Stimulated activated CD4-positive, alpha-beta T cell treated with anti-CD3 and anti-CD28 coated beads, Interleukin-12 subunit alpha, Interleukin-12 subunit beta, amount 100 ng/mL, for 24 hours (primary cell): ENCODE results near the gene GPR37L1.

Experiments
- DNase-seq, 2 experiments: peaks; one replicate each; pipeline ENCODE4 v3.0.0-alpha.2; 2020; ENCODE audit warnings: low read depth in 2 of 2

GPR37L1 gene, protein sequence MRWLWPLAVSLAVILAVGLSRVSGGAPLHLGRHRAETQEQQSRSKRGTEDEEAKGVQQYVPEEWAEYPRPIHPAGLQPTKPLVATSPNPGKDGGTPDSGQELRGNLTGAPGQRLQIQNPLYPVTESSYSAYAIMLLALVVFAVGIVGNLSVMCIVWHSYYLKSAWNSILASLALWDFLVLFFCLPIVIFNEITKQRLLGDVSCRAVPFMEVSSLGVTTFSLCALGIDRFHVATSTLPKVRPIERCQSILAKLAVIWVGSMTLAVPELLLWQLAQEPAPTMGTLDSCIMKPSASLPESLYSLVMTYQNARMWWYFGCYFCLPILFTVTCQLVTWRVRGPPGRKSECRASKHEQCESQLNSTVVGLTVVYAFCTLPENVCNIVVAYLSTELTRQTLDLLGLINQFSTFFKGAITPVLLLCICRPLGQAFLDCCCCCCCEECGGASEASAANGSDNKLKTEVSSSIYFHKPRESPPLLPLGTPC

DNA sequence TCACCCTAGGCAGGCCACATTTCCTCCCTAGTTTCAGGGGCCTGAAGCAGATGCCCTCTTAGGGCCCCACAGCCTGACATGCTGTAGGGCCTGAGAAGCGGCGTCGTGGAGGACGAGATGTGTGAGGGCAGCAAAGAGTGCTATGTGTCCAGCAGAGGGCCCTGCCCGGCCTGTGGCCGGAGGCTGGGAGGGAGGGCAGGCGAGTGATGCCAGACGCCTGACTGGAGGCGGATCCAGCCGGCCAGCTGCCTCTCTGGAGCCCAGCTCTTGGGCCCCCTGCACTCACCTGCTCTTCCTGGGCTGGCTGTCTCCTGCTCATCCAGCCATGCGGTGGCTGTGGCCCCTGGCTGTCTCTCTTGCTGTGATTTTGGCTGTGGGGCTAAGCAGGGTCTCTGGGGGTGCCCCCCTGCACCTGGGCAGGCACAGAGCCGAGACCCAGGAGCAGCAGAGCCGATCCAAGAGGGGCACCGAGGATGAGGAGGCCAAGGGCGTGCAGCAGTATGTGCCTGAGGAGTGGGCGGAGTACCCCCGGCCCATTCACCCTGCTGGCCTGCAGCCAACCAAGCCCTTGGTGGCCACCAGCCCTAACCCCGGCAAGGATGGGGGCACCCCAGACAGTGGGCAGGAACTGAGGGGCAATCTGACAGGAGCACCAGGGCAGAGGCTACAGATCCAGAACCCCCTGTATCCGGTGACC lies at the start of gene GPR37L1:
TSS of gene GPR37L1 (plus strand) at position 279 of the 697 bp plus-strand sequence. CDS start at position 326, 47 bp downstream.
- DNase-seq: no peak

DNA sequence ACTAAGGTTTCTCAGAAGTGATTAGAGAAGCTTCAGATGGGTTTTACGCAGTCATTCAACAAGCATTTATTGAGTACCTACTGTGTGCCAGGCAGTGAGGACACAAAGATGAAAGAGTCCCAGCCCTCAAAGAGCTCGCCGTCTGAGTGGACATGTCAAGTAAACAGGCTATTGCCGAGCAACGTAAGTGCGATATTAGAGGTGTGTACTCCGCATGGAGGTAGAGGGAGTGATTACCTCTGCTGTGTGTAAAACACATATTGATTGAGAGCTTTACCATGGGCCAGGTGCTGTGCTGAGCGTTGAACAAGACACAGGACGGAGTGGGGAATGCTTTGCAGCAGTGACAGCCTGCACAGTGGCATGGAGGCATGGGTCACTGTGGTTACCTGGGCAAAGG lies 49.5 kb upstream of the GPR37L1 start:
- no peak for DNase-seq

DNA sequence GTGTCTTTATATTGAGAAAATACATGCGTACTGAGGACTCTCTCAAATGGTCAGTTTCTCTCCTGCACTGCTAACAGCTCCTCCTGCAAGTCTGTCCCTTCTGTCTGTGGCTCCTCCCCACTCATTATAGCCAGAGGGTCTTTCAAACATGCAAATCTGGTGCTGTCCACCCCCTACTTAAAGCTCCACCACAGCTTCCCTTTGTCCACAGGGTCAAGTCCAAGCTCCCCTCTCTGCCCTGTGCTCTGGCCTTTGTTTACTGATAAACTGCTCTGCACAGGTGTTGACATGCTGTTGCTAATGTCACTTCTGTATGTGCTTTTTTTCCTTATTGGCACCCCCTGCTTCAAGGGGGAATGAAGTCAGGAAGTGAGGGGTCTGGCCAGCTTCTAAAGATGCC lies 47.7 kb upstream of the GPR37L1 start:
- no peak for DNase-seq

DNA sequence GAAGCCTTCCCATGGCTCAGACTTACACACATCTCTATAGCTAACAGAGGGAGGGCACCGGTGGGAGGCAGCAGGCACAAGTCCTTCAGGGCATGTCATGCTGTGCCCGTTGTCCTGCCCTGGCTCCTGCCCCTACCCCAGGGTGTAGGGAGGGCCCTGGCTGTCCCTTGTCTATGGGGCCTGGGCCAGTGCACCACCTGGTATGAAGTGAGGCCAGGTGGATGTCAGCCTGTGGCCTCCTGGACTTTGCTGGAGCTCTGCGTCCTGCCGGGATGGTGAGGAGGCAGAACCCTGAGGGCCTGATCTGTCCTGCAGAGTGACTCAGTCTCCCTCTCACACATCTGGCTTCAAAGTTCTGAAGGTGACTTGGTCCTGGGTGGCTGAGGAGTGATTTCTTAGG lies 47.3 kb upstream of the GPR37L1 start:
- no peak for DNase-seq

DNA sequence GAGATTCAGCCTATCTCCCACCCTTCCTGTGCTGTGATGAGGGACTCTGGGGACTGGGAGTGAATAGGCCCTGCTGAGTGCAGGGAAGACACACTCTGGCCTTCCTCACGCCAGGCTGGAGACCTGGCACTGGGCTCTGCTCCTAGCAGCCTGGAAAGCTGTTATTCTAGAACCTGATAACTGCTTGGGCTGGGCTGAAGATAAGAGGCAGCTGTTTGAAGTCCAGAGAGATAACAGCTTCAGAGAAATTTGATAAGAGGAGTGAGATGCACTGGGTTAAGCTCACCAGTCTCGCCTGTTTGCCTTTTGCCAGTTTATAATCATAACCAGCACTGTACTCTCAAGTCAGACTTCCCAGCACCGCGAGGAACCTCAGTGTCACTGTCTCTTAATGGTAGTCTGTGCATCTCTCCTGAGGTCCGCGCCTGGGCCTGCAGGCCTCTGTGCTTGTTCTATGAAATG lies 46.6 kb upstream of the GPR37L1 start:
- no peak for DNase-seq

DNA sequence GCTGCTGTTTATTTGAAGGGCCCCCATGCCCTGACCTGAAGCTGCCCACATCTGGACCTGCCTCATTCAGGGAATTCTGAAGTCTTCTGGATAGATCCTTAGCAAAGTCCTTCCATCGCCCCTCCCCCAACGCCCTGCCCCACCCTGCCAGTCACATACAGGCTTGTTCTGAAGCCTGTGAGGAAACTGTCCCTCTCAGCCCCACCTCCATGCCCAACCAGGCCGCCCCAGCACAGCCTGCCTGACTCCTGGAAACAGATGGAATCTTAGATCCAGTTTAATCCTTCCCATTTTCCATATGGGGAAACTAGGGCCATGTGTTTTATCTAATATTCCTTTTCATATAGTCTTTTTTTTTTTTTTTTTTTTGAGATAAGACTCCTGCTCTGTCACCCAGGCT lies 44.5 kb upstream of the GPR37L1 start:
- no peak for DNase-seq

DNA sequence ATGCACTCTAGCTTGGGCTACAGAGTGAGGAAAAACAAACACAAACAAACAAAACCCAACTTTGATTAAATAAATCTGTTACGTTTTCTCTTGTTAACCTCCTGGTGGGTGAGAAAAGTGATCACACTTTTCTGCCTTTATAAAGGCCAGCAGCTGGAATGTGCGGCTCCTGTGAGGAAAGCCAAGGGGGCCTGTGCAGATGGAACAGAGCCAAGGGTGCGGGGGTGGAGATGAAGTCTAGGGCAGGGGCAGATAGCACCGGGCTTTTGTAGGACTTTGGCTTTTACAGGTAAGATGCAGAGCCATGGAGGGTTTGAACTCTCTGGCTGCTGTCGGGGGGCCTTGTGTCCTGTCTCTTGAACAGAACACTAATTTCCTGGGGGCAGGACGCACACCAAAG lies 40.7 kb upstream of the GPR37L1 start:
- DNase-seq: no peak

DNA sequence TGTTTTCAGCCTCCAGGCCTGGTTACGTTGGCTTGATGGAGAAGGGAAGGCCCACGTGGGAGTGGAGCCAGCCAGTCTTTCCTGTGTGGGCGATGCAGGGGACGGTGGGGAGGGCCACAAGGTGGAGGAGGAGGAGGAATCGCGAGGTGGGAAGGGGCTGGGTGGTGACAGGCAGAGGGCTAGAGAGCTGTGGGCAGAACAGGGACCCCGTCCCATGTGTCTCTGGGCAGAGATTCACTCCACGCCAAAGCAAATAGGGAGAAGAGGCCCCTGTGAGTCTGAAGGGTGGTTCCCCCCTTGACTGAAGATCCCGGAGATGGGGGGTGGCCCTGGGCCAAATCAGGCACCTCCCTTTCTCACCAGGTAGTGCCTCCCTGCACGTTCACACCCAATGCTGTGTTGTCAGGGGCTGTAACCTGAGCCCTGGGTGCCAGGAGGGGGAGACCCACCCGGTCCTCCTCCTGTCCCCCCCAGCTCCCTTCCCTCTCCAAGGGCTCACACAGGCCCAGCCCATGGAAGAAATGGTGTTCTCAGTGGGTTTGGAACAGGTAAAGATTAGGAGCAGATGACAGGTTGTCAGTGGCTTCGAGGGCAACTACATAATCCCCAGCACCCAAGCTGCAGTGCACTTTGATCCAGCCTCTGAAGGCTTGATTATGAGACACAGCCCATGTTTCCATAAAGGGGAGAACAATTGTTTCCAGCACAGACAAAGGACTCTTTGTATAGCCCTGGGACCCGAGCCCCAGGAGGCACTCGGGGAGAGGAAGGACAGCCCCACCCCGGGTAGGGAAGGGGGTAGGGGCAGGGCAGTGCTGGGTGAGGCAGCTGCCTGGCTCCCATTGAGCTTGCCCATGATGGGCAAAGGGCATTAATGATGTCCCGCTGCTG lies 37.7 kb upstream of the GPR37L1 start:
- DNase-seq: no peak

DNA sequence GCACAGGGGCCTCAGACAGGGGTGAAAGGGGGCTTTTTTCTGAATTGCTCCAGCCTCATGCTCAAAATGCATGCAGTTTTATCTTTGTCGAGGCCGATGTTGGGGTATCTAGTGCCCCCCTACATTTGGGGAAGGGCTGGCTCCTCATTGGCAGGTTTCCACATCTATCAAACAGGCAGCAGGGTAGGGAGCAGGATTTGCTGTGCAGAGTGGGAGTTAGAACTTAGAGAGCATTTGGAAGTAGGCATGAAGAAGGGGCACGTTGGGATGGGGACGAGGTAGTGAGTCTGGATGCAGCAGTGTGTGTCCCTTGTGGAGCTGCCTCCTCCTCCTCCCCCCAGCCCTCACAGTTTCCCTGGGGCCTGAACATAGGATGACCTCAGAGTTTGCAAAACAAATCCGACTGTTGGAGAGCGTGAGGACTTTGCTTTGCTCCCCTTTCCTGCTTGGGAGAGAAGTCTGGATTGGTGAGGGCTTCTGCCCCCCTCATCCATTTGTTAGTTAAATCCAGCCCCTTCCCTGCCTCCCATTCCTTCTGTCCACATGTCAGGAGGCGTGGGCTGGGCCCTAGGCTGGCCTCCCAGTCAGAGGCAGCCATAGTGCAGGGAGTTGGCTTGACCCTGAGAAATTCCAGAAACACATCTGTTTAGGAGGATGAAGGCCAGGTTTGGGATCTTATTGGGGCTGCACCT lies 36.9 kb upstream of the GPR37L1 start:
- DNase-seq: no peak

DNA sequence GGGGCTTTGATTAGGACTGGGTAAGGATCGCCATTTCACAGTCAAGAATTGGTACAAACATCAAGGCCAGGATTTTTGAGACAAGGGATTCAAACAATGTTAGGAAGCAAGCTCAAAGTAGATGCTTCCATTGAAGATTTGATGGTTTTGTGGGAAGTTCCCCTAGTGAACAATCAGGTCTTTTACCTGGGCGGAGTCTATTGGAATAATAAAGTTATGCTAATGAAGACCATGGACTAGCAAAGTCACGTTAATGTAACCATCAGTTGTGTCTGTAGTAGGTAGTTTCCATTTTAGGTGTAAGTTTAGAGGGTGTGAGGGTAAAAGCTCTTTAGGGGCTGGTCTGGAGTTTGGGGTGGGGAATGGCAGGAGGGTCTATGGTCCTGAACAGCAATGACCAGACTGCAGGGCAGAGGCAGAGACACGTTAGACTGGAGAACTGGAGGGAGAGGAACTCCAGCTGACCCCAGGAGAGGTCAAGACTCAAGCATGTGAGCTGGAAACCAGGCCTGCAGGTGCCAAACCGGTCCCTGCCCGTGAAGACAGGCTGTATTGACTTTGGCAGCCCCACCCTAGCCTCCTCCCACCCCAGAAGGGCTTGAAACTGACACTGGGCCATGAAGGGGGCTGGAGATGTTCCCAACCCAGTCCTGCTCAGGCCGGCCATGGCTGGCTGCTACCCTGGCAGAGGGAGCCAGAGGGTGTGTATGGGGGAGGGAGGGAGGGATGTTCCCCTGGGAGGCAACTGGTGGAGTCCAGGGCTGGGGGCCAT lies 36.0 kb upstream of the GPR37L1 start:
- no peak for DNase-seq

DNA sequence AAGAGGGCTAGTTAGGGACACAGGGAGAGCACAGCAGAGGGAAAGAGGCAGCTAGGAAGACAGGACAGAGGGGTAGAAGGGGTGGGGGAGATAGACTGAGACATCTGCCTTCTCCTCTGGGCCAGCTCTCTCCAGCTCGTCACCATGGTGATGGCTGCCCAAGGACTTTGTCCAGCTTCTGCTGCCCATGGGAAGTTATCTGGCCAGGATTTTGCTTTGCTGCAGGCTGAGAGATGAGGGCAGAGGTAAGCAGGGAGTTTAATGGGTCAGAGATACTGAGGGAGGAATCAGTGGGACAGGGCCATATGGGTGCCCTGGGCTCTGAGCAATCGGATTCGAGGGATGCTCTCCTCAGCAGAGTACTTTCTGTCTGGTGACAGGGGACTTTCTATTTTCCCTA lies 34.5 kb upstream of the GPR37L1 start:
- no peak for DNase-seq

DNA sequence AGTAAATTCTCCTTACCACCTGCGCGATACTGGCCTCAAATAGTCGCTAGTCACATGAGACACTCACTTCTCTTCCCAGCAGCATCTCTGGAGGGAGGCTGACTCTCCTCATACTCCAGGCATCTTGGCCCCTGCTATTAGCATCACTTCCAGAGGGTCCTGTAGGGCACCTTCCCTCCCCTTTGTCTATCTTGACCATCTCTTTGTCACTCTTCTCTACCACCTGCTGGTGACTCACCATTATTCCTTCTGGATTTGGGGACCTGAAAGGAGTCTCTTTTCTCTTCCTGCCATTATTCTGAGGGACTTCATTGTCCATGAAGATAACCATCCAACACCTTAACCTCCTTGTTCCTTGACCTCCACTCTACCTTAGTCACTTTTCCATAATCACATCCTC lies 31.7 kb upstream of the GPR37L1 start:
- DNase-seq: no peak

DNA sequence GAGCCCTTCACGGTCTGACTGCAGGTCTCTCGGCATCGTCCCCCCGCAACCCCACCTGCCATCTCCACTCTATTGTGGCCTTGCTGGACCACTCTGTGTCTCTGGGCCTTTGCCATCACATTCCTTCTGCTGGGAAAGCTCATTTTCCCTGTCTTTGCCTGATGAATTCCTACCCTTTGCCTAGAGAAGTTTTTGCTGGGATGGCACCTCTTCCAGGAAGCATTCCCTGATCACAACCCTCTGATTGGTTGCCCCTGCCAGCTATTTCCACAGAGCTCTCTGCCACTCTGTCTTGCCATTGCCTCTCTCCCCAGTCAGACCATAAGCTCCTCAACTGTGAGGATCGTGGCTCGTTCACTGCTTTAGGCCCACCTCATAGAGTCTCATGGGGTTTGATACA lies 28.9 kb upstream of the GPR37L1 start:
- DNase-seq: no peak

DNA sequence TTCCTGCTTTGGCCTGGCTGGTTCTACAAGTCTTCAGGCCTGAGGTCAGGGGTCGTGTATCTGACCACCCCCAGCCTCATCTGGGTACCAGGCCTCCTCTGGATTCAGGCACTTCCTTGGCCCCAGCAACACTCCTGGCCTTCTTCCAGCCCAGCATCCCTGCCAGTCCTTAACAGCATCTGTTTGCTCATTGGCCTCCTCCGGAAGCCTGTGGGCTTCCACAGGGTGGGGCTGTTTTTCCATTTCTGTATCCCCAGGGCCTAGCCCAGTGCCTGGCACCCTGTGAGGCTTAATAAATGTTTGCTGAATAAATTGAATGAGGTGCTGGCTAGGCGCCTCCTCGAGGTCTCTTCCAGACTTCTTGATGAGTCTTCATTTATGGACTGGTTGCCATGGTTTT lies 21.5 kb upstream of the GPR37L1 start:
- DNase-seq: no peak

DNA sequence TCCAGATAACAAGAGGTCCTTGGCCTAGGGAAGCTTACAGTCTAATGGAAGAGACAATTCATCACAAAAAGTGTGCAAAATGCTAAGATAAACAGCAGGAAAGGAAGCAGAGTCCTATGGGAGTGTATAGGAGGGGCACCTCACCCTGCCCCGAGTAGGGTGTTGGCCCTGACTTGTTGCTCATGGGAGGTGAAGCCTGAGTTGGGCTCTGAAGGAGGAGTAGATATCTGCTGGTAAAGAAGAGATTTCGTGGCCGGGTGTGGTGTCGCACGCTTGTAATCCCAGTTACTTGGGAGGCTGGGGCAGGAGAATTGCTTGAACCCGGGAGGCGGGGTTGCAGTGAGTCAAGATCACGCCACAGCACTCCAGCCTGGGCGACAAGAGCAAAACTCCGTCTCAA lies 18.6 kb upstream of the GPR37L1 start:
- DNase-seq: no peak

DNA sequence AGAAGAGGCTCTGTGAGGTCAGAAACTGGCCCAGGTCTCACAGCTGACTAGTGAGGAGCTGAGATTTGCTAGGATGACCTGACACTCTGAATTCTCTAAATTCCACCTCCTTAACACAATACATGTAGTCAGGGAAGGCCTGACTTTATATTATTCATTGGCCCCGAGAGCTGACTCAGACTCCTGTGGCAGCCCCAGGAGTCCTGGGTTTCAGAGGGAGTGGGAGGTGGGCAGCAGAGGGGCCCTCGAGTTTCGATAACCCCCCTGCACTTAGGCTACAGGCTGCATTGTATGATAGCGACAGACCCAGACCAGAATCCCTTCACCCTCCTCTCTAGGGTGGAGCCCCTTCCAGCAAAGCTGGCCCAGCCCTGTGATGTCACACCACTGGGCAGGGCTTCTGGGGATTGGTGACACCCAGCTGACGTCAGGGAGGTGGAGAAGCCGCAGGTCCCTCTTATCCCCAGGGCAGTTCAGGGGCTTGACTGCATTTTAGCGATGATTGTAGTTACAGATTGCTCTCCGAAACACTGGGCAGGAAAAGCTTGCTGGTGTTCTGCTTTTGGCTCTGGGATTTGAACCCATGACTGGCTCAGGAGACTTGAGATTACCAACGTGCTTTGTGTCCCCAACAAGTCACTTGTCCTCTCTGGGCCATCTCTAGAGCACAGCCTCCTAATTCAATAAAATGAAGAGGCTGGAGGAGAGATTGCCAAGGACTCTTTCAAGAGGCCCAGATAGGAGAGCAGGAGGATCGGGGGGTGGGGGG lies 17.0 kb upstream of the GPR37L1 start:
- DNase-seq: no peak

DNA sequence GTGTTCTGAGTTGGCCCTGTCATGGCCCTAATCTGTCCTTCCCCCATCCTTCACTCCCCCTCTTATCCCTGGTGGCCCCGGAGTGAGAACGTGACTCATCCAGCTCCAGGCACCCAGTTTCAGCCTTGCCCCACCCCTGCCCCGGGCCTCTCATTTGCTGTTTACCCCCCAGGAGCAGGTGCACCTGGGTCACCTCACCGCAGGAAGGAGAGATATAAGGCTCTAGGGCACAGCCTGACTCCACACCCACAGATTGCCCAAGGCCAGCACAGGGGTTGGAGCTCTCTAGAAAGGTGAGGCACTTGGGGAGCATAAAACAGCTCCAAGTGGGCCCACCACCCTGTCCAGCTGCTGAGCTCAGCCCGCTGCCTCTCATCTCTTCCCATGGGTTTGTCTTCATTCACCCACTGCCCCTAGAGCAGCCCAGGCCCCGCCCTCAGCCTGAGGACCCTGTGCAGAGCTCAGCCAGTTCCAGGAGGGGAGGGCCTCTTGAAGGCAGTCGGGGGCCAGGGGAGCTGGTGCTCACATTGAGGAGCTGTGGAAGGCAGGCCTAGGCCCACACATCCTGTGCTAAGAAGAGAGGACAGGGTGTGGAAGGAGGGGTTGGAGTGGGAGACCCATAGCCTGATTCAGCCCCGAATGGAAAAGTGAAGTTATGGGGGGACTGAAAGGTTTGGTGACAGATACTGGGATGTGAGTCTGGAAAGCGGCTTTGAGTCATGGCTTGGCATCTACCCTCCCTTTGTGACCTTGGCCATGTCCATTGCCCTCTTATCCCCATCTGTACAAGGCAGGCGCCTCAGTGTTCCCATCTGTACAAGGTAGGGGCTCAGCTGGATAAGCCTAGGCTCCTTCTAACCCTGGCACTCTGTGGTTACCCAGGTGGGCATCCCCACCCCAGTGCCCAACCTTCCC lies 16.1 kb upstream of the GPR37L1 start:
- no peak for DNase-seq

DNA sequence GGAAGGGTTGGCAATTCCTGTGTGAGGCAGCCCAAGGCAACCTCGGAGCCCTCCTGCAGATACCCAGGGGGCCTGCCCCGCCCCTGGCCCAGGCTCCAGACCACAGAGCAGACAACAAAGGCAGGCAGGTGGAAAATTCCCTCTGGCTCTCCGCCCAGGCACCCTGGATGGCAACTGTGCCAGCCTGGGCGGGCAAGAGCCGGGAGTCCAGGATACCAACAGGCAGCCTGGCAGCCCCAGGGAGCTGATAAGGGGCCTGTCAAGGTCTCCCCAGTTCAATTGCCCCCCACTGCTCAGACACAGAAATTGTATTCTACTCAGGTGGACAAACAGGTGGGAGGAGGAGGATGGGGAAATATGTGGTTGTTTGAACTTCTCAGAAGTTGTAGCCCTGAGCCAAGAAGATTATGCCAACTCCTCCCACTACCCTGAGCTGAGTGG lies 15.4 kb upstream of the GPR37L1 start:
- DNase-seq: no peak
